Lung (tissue), 12 donors: ENCODE data around the gene KLHL17. TPM values are rescaled to one million over a fixed set of nuclear protein-coding genes. Genes with fewer than 3 reads are reported as not detected.
"Not testable (repeated sequence)": the region's sequence is repeated elsewhere in the genome, so short reads cannot be mapped to it uniquely, and the experiment has no call there.

Source experiments
- ATAC-seq: fragments of 200-7000 bp; cut with Tn5 transposase; one replicate; pipeline ENCODE4 v1.9.1; 2020; ENCODE audit warnings: moderate number of reproducible peaks; ENCODE audit not compliant: insufficient read depth, low FRiP score
- DNase-seq, 3 donors: peaks; one replicate each; pipeline ENCODE4 v3.0.0-alpha.2; 2013 to 2017
- H3K27ac ChIP-seq, 2 donors: one replicate each; pipeline ENCODE4 v1.5.1; 2013; ENCODE audit warnings: mild to moderate bottlenecking in 2 of 2, moderate library complexity in 2 of 2, control low read depth in 1 of 2, inconsistent platforms in 1 of 2, low read depth in 1 of 2, low read length in 1 of 2
- H3K27me3 ChIP-seq, 3 donors: one replicate each; pipeline ENCODE4 v1.5.1; 2013; ENCODE audit warnings: low read length in 2 of 3; ENCODE audit not compliant: control insufficient read depth in 3 of 3, insufficient read depth in 3 of 3
- H3K36me3 ChIP-seq, 4 donors: one replicate each; pipeline ENCODE4 v1.5.1; 2013; ENCODE audit warnings: low read length in 4 of 4, mild to moderate bottlenecking in 1 of 4, moderate library complexity in 1 of 4; ENCODE audit not compliant: control insufficient read depth in 4 of 4, insufficient read depth in 4 of 4
- H3K4me1 ChIP-seq, 5 donors: one replicate each; pipeline ENCODE4 v1.5.1; 2013; ENCODE audit warnings: low read length in 5 of 5, mild to moderate bottlenecking in 2 of 5, moderate library complexity in 1 of 5; ENCODE audit not compliant: control insufficient read depth in 5 of 5, insufficient read depth in 5 of 5
- H3K4me3 ChIP-seq: one replicate; pipeline ENCODE4 v1.5.1; 2013; ENCODE audit warnings: mild to moderate bottlenecking, control low read depth, moderate library complexity
- H3K9ac ChIP-seq, 2 donors: one replicate each; pipeline ENCODE4 v1.5.1; 2013; ENCODE audit warnings: low read length in 2 of 2, control low read depth in 1 of 2; ENCODE audit not compliant: insufficient read depth in 1 of 2
- H3K9me3 ChIP-seq, 4 donors: one replicate each; pipeline ENCODE4 v1.5.1; 2013; ENCODE audit warnings: low read length in 3 of 4, mild to moderate bottlenecking in 1 of 4, moderate library complexity in 1 of 4; ENCODE audit not compliant: control insufficient read depth in 4 of 4, insufficient read depth in 3 of 4
- CTCF ChIP-seq: IDR thresholded peaks from 2 replicates; pipeline ENCODE4 v1.5.1; 2012; ENCODE audit warnings: mild to moderate bottlenecking; ENCODE audit errors: control extremely low read depth, extremely low read depth
- whole genome bisulfite sequencing, 2 donors: extraction: QIAGEN DNeasy Blood & Tissue Kit; methylation state at CpG; one replicate each; pipeline ENCODE4 v1.1.7; 2013; 5-methylcytosine and 5-hydroxymethylcytosine counted together
- polyA plus RNA-seq, 2 donors: library from polyadenylated mRNA; stranded (reverse); fragments of 200-250 nt; gene quantifications; one replicate each; pipeline ENCODE4 v1.2.1, GENCODE V29; 2013
- total RNA-seq, 2 donors: library from RNA; depleted of rRNA in 1 of 2; stranded (reverse); fragments of >200 nt in 1 of 2; gene quantifications; one replicate each; pipeline ENCODE4 v1.2.1, GENCODE V29; 2014 to 2021
- donor health status: control.
- donor health status: control.
- donor health status: Bipolar disorder and iron deficiency.
- donor health status: healthy.
- donor health status: DM: yes; HTN: yes; CAD: no.

KLHL17 gene
- total and polyA plus RNA-seq, 4 donors, result 10.0 to 15.2 (median 13.0) TPM

GRCh38 chr1:985126-985525 is 24.7 kb downstream of the KLHL17 start:
- no peak for TF ChIP-seq CTCF
- H3K9ac ChIP-seq, result no peak overlapping the region
- H3K36me3 ChIP-seq, result no peaks in the 10 kb centered on the region
- H3K9me3 ChIP-seq, result no peaks in the 10 kb centered on the region
- no peaks in the 10 kb centered on the region for H3K4me1 ChIP-seq
- no peak for DNase-seq
- ATAC-seq, result no peak
- 76 to 81% methylated on average over 13 of the region's 13 CpGs for WGBS, 2 donors
- peaks cover 4 to 26% (median 5%) of the 10 kb centered on the region in 3 donors for H3K27me3 ChIP-seq
- H3K27ac ChIP-seq, result no peak overlapping the region
- no peak overlapping the region for H3K4me3 ChIP-seq

GRCh38 chr1:988061-988460 is 27.7 kb downstream of the KLHL17 start:
- not testable (repeated sequence) for H3K9ac ChIP-seq, ATAC-seq, DNase-seq, H3K4me1 ChIP-seq, H3K36me3 ChIP-seq, H3K9me3 ChIP-seq, H3K4me3 ChIP-seq, H3K27ac ChIP-seq
- WGBS, 2 donors, result 89 to 93% methylated on average over 5 of the region's 5 CpGs
- H3K27me3 ChIP-seq, result peaks cover 1 to 12% (median 4%) of the 10 kb centered on the region in 3 donors

GRCh38 chr1:991275-991674 is 30.9 kb downstream of the KLHL17 start:
- 93 to 94% methylated on average over 6 of the region's 6 CpGs for WGBS, 2 donors
- not testable (repeated sequence) for H3K27me3 ChIP-seq, H3K27ac ChIP-seq, H3K4me1 ChIP-seq, H3K9me3 ChIP-seq, H3K36me3 ChIP-seq, DNase-seq, ATAC-seq, H3K4me3 ChIP-seq, H3K9ac ChIP-seq

GRCh38 chr1:991895-992294 is 31.5 kb downstream of the KLHL17 start:
- Histone ChIP-seq H3K4me1 (peaks cover 0 to 5% (median 0%) of the 10 kb centered on the region in 5 donors), H3K27me3 (peaks cover 0 to 4% (median 0%) of the 10 kb centered on the region in 3 donors), H3K27ac (no peak overlapping the region), H3K4me3 (no peak overlapping the region), H3K9me3 (peaks cover 0 to 8% (median 3%) of the 10 kb centered on the region in 4 donors), H3K36me3 (no peaks in the 10 kb centered on the region), H3K9ac (no peak overlapping the region)
- no peak for ATAC-seq
- WGBS, 2 donors, result 94 to 95% methylated on average over 10 of the region's 10 CpGs
- DNase-seq, result no peak
- no peak for TF ChIP-seq CTCF
